ENCODE measurements around the gene SLC22A4.

Gene SLC22A4

DNA sequence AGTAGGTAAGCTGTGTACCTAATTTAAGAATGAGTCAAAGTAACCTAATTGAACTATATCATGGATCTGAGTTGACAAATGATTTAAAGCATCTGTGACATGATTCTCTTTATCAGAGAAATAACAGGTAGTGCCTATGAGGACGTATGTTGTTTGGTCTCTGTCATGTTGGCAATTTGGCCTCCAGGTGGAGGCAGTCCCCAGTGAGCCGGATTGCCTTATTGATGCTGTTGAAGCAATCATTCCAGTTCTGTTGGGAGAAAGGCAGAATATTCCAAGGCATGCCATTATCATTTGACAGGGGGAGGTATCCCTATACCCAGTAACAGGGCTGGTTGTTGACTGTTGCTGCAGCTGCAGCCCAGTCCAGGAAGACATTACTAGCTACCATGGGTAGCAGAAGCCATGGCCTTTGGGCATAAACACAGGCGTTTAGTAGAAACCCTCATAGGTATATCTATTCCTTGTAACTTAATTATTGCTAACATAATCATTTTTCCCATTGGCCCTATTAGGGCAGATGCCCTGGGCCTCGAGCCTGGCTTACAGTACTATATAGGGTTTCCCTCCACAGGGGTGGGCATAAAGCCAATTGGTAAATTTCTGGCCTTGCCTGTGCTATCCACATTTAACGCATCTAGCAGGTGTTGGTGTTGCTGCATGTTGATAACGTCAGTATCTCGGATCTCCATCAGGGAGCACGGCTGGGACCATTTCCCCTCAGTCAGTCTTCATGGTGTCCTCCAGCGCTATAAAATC is 12.2 kb upstream of the SLC22A4 start:
- no peak overlapping the region for H3K27ac ChIP-seq (ENCODE audit: low read depth, low read length)
- no peaks in the 10 kb centered on the region for H3K4me1 ChIP-seq (ENCODE audit: insufficient read depth, low read length)
- no peaks in the 10 kb centered on the region for H3K9me3 ChIP-seq (ENCODE audit: low read length)
- H3K27me3 ChIP-seq (ENCODE audit: control insufficient read depth in 1 of 2, insufficient read depth in 2 of 2, low read length in 2 of 2): no peaks in the 10 kb centered on the region
- no peaks in the 10 kb centered on the region for H3K36me3 ChIP-seq (ENCODE audit: insufficient read depth, low read length)
- H3K4me3 ChIP-seq (ENCODE audit: low read depth in 1 of 2, low read length in 2 of 2): no peak overlapping the region
- no peak overlapping the region for H3K9ac ChIP-seq (ENCODE audit: low read length)

DNA sequence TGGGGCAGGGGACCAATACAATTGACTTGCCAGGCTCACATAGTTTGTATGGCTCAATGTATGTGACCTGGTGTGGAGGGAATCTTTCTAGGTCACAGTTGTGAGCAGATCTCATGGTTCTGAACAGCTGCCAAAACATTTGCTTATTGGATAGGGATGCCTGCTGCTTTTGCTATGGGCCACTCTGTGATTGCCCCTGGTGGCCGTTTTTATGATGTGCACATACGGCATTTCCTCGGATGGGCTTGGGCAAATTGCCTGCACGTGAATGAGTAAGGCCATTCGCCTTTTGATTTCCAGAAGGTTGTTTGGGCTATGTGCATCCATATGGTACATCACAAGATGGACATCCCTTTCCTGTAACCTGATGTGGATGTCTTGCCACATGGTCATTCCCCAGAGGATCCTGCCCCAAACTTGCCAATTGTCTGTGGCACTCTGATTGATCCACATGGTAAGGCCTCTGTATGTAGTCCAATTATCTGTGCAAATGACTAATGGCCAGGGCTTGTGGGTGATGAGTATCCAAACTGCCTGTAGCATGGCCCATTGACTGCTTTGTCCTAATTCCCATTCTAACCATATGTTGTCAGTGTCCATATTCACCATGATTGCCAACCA is 10.7 kb upstream of the SLC22A4 start:
- Histone ChIP-seq H3K9ac (ENCODE audit: low read length) (no peak overlapping the region), H3K27ac (ENCODE audit: low read depth, low read length) (no peak overlapping the region), H3K36me3 (ENCODE audit: insufficient read depth, low read length) (no peaks in the 10 kb centered on the region), H3K9me3 (ENCODE audit: low read length) (no peaks in the 10 kb centered on the region), H3K4me1 (ENCODE audit: insufficient read depth, low read length) (no peaks in the 10 kb centered on the region), H3K27me3 (ENCODE audit: control insufficient read depth in 1 of 2, insufficient read depth in 2 of 2, low read length in 2 of 2) (no peaks in the 10 kb centered on the region), H3K4me3 (ENCODE audit: low read depth in 1 of 2, low read length in 2 of 2) (no peak overlapping the region)

DNA sequence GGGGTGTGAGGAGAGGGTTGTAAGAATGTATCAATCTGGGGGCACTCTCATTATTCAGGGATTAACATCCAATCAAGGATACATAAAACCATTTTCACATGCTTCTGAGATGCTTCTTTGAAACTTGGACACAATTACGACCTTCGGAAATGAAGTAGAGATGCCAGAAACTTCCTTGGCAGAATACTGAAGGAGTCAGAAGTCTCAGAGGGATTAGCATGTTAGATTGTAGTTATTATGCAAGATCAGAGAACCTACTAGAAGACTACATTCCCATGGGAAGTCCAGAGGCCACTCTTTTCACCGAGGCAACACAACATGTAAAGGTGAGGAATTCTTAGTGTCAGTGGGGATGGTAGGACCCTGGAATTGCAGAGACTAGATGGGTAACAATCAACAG is 5.1 kb upstream of the SLC22A4 start:
- no peak overlapping the region for H3K9ac ChIP-seq (ENCODE audit: low read length)
- no peaks in the 10 kb centered on the region for H3K36me3 ChIP-seq (ENCODE audit: insufficient read depth, low read length)
- peaks cover 7% of the 10 kb centered on the region for H3K4me1 ChIP-seq (ENCODE audit: insufficient read depth, low read length)
- no peaks in the 10 kb centered on the region for H3K27me3 ChIP-seq (ENCODE audit: control insufficient read depth in 1 of 2, insufficient read depth in 2 of 2, low read length in 2 of 2)
- no peak overlapping the region for H3K27ac ChIP-seq (ENCODE audit: low read depth, low read length)
- no peaks in the 10 kb centered on the region for H3K9me3 ChIP-seq (ENCODE audit: low read length)
- no peak overlapping the region for H3K4me3 ChIP-seq (ENCODE audit: low read depth in 1 of 2, low read length in 2 of 2)

DNA sequence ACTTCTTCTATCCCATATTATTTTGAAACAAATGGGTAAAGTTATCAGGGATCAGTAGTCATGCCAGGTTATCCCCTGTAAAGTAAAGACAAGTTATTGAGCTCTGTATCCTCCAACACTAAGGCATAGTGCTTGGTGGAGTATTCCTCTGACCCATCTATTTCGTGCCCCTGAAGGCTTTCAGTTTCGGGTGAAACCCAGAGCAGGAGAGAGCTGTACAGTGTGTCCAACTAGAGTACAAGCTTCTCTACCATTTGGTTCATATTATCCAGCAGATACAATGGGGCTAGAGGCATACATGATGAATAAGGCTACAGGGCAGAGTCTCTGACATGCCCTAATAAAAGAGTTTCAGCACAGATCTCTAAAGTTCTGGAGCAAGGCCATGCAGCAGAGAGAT is 3.2 kb upstream of the SLC22A4 start:
- Histone ChIP-seq H3K27me3 (ENCODE audit: control insufficient read depth in 1 of 2, insufficient read depth in 2 of 2, low read length in 2 of 2) (no peaks in the 10 kb centered on the region), H3K27ac (ENCODE audit: low read depth, low read length) (no peak overlapping the region), H3K4me3 (ENCODE audit: low read depth in 1 of 2, low read length in 2 of 2) (no peak overlapping the region), H3K9ac (ENCODE audit: low read length) (no peak overlapping the region), H3K4me1 (ENCODE audit: insufficient read depth, low read length) (peaks cover 19% of the 10 kb centered on the region), H3K9me3 (ENCODE audit: low read length) (no peaks in the 10 kb centered on the region), H3K36me3 (ENCODE audit: insufficient read depth, low read length) (no peaks in the 10 kb centered on the region)

DNA sequence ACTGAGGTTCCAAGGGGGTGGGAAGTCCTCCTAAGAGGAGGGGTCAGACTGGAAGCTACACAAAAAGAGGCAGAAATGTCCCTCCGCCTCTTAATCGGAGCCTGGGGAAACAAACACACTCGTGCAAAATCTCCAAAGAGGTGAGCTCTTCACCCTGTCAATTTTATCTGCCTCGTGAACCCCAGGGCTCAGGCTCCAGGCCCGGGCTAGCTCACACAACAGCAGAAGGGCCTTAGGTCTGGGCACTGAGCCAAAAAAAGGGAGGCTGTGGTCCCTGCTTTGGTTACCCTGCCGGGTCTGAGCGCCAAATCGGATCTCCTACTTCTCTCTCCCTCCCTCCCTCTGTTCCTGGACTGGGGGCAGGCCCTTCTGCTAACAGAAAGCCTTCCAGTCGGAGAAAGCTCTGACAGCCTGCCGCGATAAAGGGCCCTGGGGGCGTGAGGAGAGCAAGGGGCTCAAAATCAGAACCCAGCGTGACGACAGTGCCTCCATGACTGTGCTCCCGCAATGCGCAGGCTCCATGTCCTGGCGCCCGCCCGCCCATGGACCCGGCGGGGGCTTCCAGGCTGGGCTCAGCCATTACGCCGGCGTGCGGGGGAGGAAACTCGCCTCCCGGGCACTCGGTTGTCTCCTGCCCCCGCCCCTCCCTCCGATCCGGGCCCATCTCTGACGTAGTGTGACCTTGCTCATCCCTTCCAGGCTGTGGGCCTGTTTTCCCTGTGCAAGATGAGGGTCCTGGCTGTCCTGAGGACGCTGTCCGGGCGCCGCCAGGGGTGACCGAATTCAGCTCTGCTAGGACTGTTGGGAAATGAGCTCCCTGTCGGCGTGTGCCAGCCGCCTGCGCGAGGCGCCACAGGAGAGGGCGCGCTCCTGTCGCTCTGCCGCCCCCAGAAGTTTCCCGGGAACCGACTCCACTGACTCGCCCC is 865 bp upstream of the SLC22A4 start:
- Histone ChIP-seq H3K27ac (ENCODE audit: low read depth, low read length) (peak overlapping the region; percentile 87), H3K9me3 (ENCODE audit: low read length) (no peaks in the 10 kb centered on the region), H3K36me3 (ENCODE audit: insufficient read depth, low read length) (no peaks in the 10 kb centered on the region), H3K4me3 (ENCODE audit: low read depth in 1 of 2, low read length in 2 of 2) (peak overlapping the region; percentile 43 to 80), H3K9ac (ENCODE audit: low read length) (peak overlapping the region; percentile 79), H3K4me1 (ENCODE audit: insufficient read depth, low read length) (peaks cover 22% of the 10 kb centered on the region), H3K27me3 (ENCODE audit: control insufficient read depth in 1 of 2, insufficient read depth in 2 of 2, low read length in 2 of 2) (no peaks in the 10 kb centered on the region)

DNA sequence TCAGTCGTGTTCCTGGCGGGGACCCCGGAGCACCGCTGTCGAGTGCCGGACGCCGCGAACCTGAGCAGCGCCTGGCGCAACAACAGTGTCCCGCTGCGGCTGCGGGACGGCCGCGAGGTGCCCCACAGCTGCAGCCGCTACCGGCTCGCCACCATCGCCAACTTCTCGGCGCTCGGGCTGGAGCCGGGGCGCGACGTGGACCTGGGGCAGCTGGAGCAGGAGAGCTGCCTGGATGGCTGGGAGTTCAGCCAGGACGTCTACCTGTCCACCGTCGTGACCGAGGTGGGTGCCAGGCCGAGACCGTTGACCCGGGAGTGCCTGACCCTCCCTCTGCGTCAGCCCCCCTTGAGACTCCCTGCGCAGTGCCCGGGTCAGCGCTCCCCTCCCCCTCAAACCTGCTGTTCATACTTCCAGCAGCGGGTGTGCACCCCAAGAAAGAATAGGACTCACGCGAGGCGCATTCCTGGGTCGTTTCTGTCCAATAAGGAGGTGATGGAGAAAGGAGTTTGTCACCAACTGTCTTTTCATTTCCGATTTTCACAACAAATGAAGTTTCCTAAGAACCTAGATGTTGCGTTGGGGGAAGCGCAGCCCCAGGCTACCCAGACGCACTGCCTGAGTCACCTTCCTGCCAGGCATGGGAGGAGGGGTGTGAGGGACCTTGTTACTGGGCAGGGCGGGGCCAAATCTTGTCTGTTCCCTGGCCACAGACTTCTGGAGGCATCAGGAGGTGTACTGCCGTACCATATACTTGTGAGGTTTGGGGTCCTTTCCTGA is 722 bp downstream of the SLC22A4 start:
- Histone ChIP-seq H3K27ac (ENCODE audit: low read depth, low read length) (peak overlapping the region; percentile 87), H3K36me3 (ENCODE audit: insufficient read depth, low read length) (no peaks in the 10 kb centered on the region), H3K9ac (ENCODE audit: low read length) (peak overlapping the region; percentile 58), H3K4me3 (ENCODE audit: low read depth in 1 of 2, low read length in 2 of 2) (peak overlapping the region; percentile 58 to 80), H3K9me3 (ENCODE audit: low read length) (no peaks in the 10 kb centered on the region), H3K27me3 (ENCODE audit: control insufficient read depth in 1 of 2, insufficient read depth in 2 of 2, low read length in 2 of 2) (no peaks in the 10 kb centered on the region), H3K4me1 (ENCODE audit: insufficient read depth, low read length) (peaks cover 22% of the 10 kb centered on the region)

DNA sequence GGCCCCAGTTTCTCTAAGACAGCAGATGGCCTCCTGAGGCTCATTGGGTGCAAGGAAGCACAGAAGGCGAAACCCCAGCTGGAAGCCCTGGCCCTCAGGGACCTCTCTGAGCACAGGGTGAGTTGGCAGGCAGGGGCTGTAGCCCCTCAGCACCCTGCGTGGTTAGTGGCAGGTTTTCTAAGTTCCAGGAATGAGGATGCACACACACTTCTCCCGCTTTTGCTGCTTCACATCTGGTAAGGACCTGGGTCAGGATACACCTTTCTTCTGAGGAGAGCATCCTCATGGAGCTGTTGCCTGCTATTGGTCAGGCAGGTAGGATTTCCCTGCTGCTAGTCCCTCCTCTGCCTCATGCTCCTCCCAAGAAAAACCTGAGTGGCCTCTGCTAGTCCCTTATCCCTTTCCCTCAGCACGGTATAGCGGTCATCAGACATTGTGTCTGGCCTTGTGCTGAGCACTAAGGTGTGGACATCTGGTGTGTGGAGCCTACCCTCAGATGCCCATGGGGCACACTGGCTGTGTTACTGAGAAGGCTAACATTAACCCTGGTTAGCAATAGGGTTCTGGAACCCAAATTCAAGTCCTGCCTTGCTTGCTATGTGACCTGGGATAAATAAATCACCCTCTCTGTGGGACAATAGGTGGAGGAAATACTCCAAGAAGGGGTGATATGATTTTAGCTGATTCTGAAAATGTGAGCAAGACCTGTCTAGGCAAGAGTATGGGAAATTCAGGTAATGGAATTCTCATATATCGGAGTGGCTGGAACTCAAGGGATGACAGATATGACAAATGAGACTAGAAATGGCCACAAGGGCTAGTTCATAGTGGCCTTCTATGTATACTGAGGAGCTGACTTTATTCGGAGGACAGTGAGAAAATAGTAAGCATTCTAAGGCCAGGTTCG is 1.6 kb downstream of the SLC22A4 start:
- no peak overlapping the region for H3K9ac ChIP-seq (ENCODE audit: low read length)
- no peaks in the 10 kb centered on the region for H3K36me3 ChIP-seq (ENCODE audit: insufficient read depth, low read length)
- H3K4me1 ChIP-seq (ENCODE audit: insufficient read depth, low read length): peaks cover 22% of the 10 kb centered on the region
- peak overlapping the region; percentile 87 for H3K27ac ChIP-seq (ENCODE audit: low read depth, low read length)
- peak overlapping the region in 1 of 2 donors; percentile 80 for H3K4me3 ChIP-seq (ENCODE audit: low read depth in 1 of 2, low read length in 2 of 2)
- H3K9me3 ChIP-seq (ENCODE audit: low read length): no peaks in the 10 kb centered on the region
- H3K27me3 ChIP-seq (ENCODE audit: control insufficient read depth in 1 of 2, insufficient read depth in 2 of 2, low read length in 2 of 2): no peaks in the 10 kb centered on the region

DNA sequence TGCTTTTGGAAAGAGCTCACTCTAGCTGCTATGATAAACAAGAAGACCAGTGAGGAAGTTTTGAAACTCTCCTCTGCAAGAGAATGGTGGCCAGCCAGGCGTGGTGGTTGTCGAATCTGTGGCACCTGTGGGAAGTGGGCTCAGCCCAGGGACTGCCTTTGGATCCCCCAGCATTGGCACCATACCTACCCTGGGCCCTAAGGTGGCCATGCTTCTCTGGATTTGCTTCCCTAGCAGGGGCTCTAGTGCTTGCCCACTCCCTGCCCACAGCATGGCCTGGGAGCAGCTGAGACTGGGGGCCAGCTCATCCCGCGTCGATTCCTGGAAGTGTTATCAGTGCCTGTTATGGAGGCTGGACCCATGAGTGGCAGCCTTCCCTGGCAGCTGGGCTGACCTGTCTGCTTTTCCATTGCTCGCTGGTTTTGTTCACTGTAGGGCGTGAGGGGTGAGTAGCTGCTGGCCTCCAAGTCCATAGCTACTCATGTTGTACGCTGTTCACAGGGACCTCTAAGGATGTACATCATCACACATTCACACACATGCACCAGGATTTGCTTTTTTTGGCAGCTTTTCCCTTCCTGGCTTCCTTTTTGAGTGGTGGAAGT is 2.3 kb downstream of the SLC22A4 start:
- no peak overlapping the region for H3K9ac ChIP-seq (ENCODE audit: low read length)

DNA sequence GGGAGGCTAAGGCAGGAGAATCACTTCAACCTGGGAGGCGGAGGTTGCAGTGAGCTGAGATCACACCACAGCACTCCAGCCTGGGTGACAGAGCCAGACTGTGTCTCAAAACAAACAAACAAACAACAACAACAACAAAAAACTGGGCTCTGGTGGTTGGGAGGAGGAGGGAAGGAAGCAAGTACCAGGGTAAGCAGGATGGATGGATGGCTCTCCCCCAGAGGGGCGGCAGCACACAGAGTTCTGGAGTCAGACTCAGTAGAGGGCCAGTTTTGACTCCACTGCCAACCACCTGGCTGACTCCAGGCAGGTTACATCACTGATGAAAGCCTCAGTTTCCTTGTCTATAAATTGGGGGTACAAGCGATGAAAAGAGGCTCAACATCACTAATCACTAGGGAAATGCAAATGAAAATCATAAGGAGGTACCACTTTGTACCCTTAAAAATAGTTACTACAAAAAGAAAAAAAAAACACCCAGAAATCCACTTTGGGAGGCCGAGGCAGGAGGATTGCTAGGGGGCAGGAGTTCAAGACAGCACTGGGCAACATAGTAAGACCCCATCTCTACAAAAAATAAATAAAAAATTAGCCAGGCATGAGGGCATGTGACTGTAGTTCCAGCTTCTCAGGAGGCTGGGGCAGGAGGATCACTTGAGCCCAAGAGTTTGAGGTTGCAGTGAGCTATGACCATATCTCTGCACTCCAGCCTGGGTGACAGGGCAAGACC is 3.2 kb downstream of the SLC22A4 start:
- Histone ChIP-seq H3K27me3 (ENCODE audit: control insufficient read depth in 1 of 2, insufficient read depth in 2 of 2, low read length in 2 of 2) (no peaks in the 10 kb centered on the region), H3K36me3 (ENCODE audit: insufficient read depth, low read length) (no peaks in the 10 kb centered on the region), H3K9me3 (ENCODE audit: low read length) (no peaks in the 10 kb centered on the region), H3K9ac (ENCODE audit: low read length) (no peak overlapping the region), H3K4me3 (ENCODE audit: low read depth in 1 of 2, low read length in 2 of 2) (no peak overlapping the region), H3K4me1 (ENCODE audit: insufficient read depth, low read length) (peaks cover 22% of the 10 kb centered on the region), H3K27ac (ENCODE audit: low read depth, low read length) (no peak overlapping the region)

More for the DNA sequence above, 2.3 kb downstream of the SLC22A4 start:
- Histone ChIP-seq H3K4me3 (ENCODE audit: low read depth in 1 of 2, low read length in 2 of 2) (no peak overlapping the region), H3K27me3 (ENCODE audit: control insufficient read depth in 1 of 2, insufficient read depth in 2 of 2, low read length in 2 of 2) (no peaks in the 10 kb centered on the region), H3K9me3 (ENCODE audit: low read length) (no peaks in the 10 kb centered on the region), H3K27ac (ENCODE audit: low read depth, low read length) (no peak overlapping the region), H3K4me1 (ENCODE audit: insufficient read depth, low read length) (peaks cover 22% of the 10 kb centered on the region), H3K36me3 (ENCODE audit: insufficient read depth, low read length) (no peaks in the 10 kb centered on the region)
